ENCODE data around the gene CLCNKB.

CLCNKB gene

DNA sequence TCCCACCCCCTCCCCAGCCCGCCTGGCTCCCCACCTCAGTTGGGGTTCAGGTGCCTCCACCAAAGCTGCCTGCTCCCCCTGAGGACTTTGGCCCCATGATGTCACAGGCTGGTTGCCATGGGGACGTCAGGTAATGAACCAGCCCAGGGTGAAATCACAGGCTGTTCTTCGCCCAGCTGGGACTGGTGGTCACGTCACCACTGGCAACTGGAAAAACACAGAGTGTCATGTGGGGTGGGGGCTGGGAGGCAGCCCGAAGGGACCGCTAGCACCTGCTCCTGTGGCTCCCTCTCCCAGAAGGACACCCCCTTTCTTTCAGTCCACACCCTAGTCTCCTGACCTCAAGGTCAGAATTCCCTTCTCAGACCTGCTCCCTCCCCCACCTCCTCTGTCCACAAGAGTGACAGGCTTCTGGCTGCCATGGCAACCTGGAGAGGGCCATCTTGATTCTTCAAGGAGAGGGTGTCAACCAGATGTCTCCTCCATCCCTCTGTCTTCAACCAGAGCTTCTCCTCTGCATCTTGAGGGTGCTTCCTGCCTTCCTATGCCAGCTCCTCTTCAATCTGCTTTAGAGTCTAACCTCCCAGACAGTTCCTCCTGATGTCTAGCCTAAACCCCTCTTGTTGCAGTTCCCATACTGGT is 23.7 kb downstream of the CLCNKB start:
- TF ChIP-seq ZC3H10 (CRISPR knock-in tag; IDR thresholded peaks at IDR 0.05): no peak
- no peak for TF ChIP-seq ZFP3 (CRISPR knock-in tag; IDR thresholded peaks at IDR 0.05)
- no peak for TF ChIP-seq ZFP30 (CRISPR knock-in tag; IDR thresholded peaks at IDR 0.05)
- no peak for TF ChIP-seq CREB5 (CRISPR knock-in tag; IDR thresholded peaks at IDR 0.05; ENCODE audit: low read depth)
- no peak for TF ChIP-seq ISL1 (CRISPR knock-in tag; IDR thresholded peaks at IDR 0.05)
- TF ChIP-seq ZNF70 (CRISPR knock-in tag; IDR thresholded peaks at IDR 0.05): no peak
- TF ChIP-seq PATZ1 (CRISPR knock-in tag; IDR thresholded peaks at IDR 0.05; ENCODE audit: borderline replicate concordance): no peak
- TF ChIP-seq BACH2 (CRISPR knock-in tag; IDR thresholded peaks at IDR 0.05; ENCODE audit: borderline replicate concordance): no peak
- no peak for TF ChIP-seq TCF4 (CRISPR knock-in tag; IDR thresholded peaks at IDR 0.05; ENCODE audit: borderline replicate concordance)
- TF ChIP-seq ARNTL (CRISPR knock-in tag; IDR thresholded peaks at IDR 0.05; ENCODE audit: borderline replicate concordance, low read depth): no peak
- TF ChIP-seq ESRRG (CRISPR knock-in tag; IDR thresholded peaks at IDR 0.05): no peak
- TF ChIP-seq TSHZ2 (CRISPR knock-in tag; IDR thresholded peaks at IDR 0.05): no peak
- no peak for TF ChIP-seq ZNF8 (CRISPR knock-in tag; IDR thresholded peaks at IDR 0.05)
- TF ChIP-seq, protein P1, sequence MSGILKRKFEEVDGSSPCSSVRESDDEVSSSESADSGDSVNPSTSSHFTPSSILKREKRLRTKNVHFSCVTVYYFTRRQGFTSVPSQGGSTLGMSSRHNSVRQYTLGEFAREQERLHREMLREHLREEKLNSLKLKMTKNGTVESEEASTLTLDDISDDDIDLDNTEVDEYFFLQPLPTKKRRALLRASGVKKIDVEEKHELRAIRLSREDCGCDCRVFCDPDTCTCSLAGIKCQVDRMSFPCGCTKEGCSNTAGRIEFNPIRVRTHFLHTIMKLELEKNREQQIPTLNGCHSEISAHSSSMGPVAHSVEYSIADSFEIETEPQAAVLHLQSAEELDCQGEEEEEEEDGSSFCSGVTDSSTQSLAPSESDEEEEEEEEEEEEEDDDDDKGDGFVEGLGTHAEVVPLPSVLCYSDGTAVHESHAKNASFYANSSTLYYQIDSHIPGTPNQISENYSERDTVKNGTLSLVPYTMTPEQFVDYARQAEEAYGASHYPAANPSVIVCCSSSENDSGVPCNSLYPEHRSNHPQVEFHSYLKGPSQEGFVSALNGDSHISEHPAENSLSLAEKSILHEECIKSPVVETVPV (CRISPR knock-in tag; IDR thresholded peaks at IDR 0.05): no peak
- no peak for ATAC-seq

- no peak for ATAC-seq
Observed at GRCh38 chr1:16067933-16068332, 24.4 kb downstream of the CLCNKB start.

GRCh38 chr1:16068356-16069270 is 25.0 kb downstream of the CLCNKB start:
- ATAC-seq: peak; percentile 20; the same call in 1 of the 3 replicates
- TF ChIP-seq, protein P2, sequence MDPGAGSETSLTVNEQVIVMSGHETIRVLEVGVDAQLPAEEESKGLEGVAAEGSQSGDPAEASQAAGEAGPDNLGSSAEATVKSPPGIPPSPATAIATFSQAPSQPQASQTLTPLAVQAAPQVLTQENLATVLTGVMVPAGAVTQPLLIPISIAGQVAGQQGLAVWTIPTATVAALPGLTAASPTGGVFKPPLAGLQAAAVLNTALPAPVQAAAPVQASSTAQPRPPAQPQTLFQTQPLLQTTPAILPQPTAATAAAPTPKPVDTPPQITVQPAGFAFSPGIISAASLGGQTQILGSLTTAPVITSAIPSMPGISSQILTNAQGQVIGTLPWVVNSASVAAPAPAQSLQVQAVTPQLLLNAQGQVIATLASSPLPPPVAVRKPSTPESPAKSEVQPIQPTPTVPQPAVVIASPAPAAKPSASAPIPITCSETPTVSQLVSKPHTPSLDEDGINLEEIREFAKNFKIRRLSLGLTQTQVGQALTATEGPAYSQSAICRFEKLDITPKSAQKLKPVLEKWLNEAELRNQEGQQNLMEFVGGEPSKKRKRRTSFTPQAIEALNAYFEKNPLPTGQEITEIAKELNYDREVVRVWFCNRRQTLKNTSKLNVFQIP (CRISPR knock-in tag; IDR thresholded peaks at IDR 0.05; ENCODE audit: borderline replicate concordance, low read depth): no peak
- TF ChIP-seq SNAI2 (CRISPR knock-in tag; IDR thresholded peaks at IDR 0.05): no peak
- no peak for TF ChIP-seq CREB5 (CRISPR knock-in tag; IDR thresholded peaks at IDR 0.05; ENCODE audit: low read depth)
- TF ChIP-seq ZNF8 (CRISPR knock-in tag; IDR thresholded peaks at IDR 0.05): no peak
- TF ChIP-seq CSDC2 (CRISPR knock-in tag; IDR thresholded peaks at IDR 0.05): no peak
- no peak for TF ChIP-seq ISL1 (CRISPR knock-in tag; IDR thresholded peaks at IDR 0.05)
- TF ChIP-seq TSHZ2 (CRISPR knock-in tag; IDR thresholded peaks at IDR 0.05): no peak
- TF ChIP-seq RARB (CRISPR knock-in tag; IDR thresholded peaks at IDR 0.05): no peak
- TF ChIP-seq ESRRG (CRISPR knock-in tag; IDR thresholded peaks at IDR 0.05): no peak
- no peak for TF ChIP-seq ZNF70 (CRISPR knock-in tag; IDR thresholded peaks at IDR 0.05)
- no peak for TF ChIP-seq ZC3H10 (CRISPR knock-in tag; IDR thresholded peaks at IDR 0.05)
- TF ChIP-seq, protein P1 (CRISPR knock-in tag; IDR thresholded peaks at IDR 0.05): no peak
- TF ChIP-seq ZNF565 (CRISPR knock-in tag; conservative IDR thresholded peaks at IDR 0.05; ENCODE audit: low read depth): no peak

More at GRCh38 chr1:16067933-16068332, 24.4 kb downstream of the CLCNKB start:
- no peak for TF ChIP-seq RARB (CRISPR knock-in tag; IDR thresholded peaks at IDR 0.05)
- no peak for TF ChIP-seq ZFP3 (CRISPR knock-in tag; IDR thresholded peaks at IDR 0.05)
